ENCODE measurements around the gene MYO1D. TPM values are rescaled to one million over a fixed set of nuclear protein-coding genes. Genes with fewer than 3 reads are reported as not detected.

The MYO1D gene
- total RNA-seq, 1 experiment from 2014 or later: 1.3 TPM

DNA sequence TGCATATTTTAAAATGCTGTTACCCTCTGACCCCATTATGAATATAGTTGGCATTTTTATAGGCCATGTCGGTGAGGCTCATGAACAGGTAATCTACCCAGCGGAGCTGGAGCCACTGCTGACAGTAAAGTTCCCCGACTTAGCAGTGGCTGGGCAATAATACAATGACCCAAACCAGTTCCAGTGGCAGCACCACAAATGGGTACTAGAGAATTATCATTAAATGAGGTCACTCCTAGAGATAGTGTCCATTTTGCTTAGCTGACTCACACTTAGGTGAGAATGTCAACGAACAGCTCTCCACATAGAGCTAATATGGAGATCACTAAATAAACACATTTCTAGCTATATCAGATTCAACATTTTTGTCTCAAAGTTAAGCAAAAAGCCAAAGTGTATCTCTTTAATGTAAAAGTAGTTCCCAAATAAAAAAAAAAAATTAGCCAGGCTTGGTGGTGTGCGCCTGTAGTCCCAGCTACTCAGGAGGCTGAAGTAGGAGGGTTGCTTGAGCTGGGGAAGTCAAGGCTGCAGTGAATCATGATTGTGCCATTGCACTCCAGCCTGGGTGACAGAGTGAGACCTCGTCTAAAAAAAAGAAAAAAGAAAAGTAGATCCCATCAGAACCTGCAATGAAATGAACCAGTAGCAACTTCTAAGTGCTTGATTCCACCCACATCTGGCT is 7.4 kb downstream of the MYO1D start:
- H3K27me3 ChIP-seq (ENCODE audit: control insufficient read depth, insufficient read depth, low read length): peaks cover 29% of the 10 kb centered on the region
- H3K9me3 ChIP-seq (ENCODE audit: control insufficient read depth, insufficient read depth, low read depth, low read length): no peaks in the 10 kb centered on the region
- DNase-seq (ENCODE audit: low read depth, low spot score) (no peak), ATAC-seq (no peak)
- no peaks in the 10 kb centered on the region for H3K36me3 ChIP-seq (ENCODE audit: control insufficient read depth, insufficient read depth, low read length)
- TF ChIP-seq TCF7L2 (IDR thresholded peaks at IDR 0.05; ENCODE audit: low read depth, low read length): no peak
- TF ChIP-seq, protein P1, sequence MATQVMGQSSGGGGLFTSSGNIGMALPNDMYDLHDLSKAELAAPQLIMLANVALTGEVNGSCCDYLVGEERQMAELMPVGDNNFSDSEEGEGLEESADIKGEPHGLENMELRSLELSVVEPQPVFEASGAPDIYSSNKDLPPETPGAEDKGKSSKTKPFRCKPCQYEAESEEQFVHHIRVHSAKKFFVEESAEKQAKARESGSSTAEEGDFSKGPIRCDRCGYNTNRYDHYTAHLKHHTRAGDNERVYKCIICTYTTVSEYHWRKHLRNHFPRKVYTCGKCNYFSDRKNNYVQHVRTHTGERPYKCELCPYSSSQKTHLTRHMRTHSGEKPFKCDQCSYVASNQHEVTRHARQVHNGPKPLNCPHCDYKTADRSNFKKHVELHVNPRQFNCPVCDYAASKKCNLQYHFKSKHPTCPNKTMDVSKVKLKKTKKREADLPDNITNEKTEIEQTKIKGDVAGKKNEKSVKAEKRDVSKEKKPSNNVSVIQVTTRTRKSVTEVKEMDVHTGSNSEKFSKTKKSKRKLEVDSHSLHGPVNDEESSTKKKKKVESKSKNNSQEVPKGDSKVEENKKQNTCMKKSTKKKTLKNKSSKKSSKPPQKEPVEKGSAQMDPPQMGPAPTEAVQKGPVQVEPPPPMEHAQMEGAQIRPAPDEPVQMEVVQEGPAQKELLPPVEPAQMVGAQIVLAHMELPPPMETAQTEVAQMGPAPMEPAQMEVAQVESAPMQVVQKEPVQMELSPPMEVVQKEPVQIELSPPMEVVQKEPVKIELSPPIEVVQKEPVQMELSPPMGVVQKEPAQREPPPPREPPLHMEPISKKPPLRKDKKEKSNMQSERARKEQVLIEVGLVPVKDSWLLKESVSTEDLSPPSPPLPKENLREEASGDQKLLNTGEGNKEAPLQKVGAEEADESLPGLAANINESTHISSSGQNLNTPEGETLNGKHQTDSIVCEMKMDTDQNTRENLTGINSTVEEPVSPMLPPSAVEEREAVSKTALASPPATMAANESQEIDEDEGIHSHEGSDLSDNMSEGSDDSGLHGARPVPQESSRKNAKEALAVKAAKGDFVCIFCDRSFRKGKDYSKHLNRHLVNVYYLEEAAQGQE (IDR thresholded peaks at IDR 0.05; ENCODE audit: insufficient read depth in 1 of 2, low read depth in 2 of 2, low read length in 1 of 2): no peak
- TF ChIP-seq, protein P2, sequence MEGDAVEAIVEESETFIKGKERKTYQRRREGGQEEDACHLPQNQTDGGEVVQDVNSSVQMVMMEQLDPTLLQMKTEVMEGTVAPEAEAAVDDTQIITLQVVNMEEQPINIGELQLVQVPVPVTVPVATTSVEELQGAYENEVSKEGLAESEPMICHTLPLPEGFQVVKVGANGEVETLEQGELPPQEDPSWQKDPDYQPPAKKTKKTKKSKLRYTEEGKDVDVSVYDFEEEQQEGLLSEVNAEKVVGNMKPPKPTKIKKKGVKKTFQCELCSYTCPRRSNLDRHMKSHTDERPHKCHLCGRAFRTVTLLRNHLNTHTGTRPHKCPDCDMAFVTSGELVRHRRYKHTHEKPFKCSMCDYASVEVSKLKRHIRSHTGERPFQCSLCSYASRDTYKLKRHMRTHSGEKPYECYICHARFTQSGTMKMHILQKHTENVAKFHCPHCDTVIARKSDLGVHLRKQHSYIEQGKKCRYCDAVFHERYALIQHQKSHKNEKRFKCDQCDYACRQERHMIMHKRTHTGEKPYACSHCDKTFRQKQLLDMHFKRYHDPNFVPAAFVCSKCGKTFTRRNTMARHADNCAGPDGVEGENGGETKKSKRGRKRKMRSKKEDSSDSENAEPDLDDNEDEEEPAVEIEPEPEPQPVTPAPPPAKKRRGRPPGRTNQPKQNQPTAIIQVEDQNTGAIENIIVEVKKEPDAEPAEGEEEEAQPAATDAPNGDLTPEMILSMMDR (IDR thresholded peaks at IDR 0.05): no peak
- no peak for TF ChIP-seq SIN3A (IDR thresholded peaks at IDR 0.05; ENCODE audit: borderline replicate concordance, insufficient read depth, low read depth, low read length)
- no peak for TF ChIP-seq POLR2AphosphoS5 (IDR thresholded peaks at IDR 0.05; ENCODE audit: low read depth, low read length)
- no peak overlapping the region for H3K27ac ChIP-seq (ENCODE audit: low read length)
- in situ Hi-C loops (cut with HindIII; ENCODE audit: low pct_unique_long_range_greater_than_20kb, low sequenced_read_pairs): no loop called here
- CTCF ChIA-PET: no interaction called here
- no peak overlapping the region for H3K4me3 ChIP-seq (ENCODE audit: low read depth in 2 of 2, low read length in 2 of 2)
- POLR2A ChIA-PET: interaction anchor here (0.7 kb wide), 1 partner anchor 40 kb away, joined by 4 read pairs; no protein-coding TSS in a partner anchor
- H3K4me1 ChIP-seq (ENCODE audit: control insufficient read depth, insufficient read depth, low read length): no peaks in the 10 kb centered on the region
- intact Hi-C loops (cut with micrococcal nuclease; ENCODE audit: unreplicated experiment): no loop called here
- BruUV-seq (replicated peaks): no TSS peak

DNA sequence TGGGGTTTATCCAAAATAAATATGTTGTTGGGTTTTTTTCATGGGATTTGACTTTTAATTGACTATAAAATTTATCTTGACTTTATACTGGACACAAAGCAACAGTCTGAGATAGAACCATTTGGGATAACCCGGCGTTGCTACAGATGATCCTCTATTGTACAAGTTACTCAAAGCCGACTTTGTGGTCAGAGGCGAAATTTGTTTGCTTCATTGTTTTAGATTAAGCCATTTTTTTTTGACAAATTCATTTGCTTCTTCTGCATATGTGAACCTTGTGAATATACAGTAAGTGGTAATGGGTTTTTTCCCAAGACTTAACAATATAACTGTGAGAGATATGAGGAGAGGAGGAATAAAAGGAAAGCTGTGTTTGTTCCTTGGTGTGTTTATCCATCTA is 11.8 kb downstream of the MYO1D start:
- TF ChIP-seq SIN3A (IDR thresholded peaks at IDR 0.05; ENCODE audit: borderline replicate concordance, insufficient read depth, low read depth, low read length): no peak
- no peak for TF ChIP-seq POLR2AphosphoS5 (IDR thresholded peaks at IDR 0.05; ENCODE audit: low read depth, low read length)
- TF ChIP-seq, protein P2 (IDR thresholded peaks at IDR 0.05): no peak
- no peak for TF ChIP-seq TCF7L2 (IDR thresholded peaks at IDR 0.05; ENCODE audit: low read depth, low read length)
- TF ChIP-seq, protein P1 (IDR thresholded peaks at IDR 0.05; ENCODE audit: insufficient read depth in 1 of 2, low read depth in 2 of 2, low read length in 1 of 2): no peak
- Histone ChIP-seq H3K4me3 (ENCODE audit: low read depth in 2 of 2, low read length in 2 of 2) (no peak overlapping the region), H3K27me3 (ENCODE audit: control insufficient read depth, insufficient read depth, low read length) (peaks cover 46% of the 10 kb centered on the region), H3K27ac (ENCODE audit: low read length) (no peak overlapping the region), H3K9me3 (ENCODE audit: control insufficient read depth, insufficient read depth, low read depth, low read length) (no peaks in the 10 kb centered on the region), H3K36me3 (ENCODE audit: control insufficient read depth, insufficient read depth, low read length) (no peaks in the 10 kb centered on the region), H3K4me1 (ENCODE audit: control insufficient read depth, insufficient read depth, low read length) (no peaks in the 10 kb centered on the region)
- DNase-seq (ENCODE audit: low read depth, low spot score): no peak
- ChIA-PET CTCF (interaction anchor here (0.5 kb wide), 1 partner anchor 11 kb away, joined by 3 read pairs; no protein-coding TSS in a partner anchor), POLR2A (no interaction called here)
- in situ Hi-C loops (cut with HindIII; ENCODE audit: low pct_unique_long_range_greater_than_20kb, low sequenced_read_pairs): no loop called here
- intact Hi-C loops (cut with micrococcal nuclease; ENCODE audit: unreplicated experiment): no loop called here
- BruUV-seq (replicated peaks): no TSS peak
- no peak for ATAC-seq

Data from Panc1 (cell line).